GM23338 (cell line): Measurements from ENCODE around the gene C8G. TPM values are rescaled to one million over a fixed set of nuclear protein-coding genes. Genes with fewer than 3 reads are reported as not detected.

Experiments
- ATAC-seq: fragments of 200-7000 bp; cut with Tn5 transposase; 3 replicates; pipeline ENCODE4 v1.9.1; 2020
- DNase-seq: peaks from one replicate; pipeline ENCODE4 v3.0.0-alpha.2; 2015; ENCODE audit warnings: low spot score
- H2AFZ ChIP-seq: fragments of 200-600 bp; sonication (generic); 2 replicates; pipeline ENCODE4 v1.8.0; 2016; ENCODE audit warnings: antibody characterized with exemption, mild to moderate bottlenecking, moderate library complexity
- H3F3A ChIP-seq: fragments of 200-600 bp; sonication (generic); replicated peaks from 2 replicates; pipeline ENCODE4 v1.8.0; 2017; ENCODE audit warnings: antibody characterized with exemption, mixed run types, low read depth
- H3K27ac ChIP-seq: fragments of 200-600 bp; sonication (generic); 2 replicates; pipeline ENCODE4 v1.6.1; 2016; ENCODE audit warnings: low read depth
- H3K27me3 ChIP-seq: fragments of 200-600 bp; sonication (generic); 2 replicates; pipeline ENCODE4 v1.8.0; 2016; ENCODE audit warnings: mild to moderate bottlenecking, mixed run types, moderate library complexity; ENCODE audit not compliant: insufficient read depth
- H3K36me3 ChIP-seq: fragments of 200-600 bp; sonication (generic); 2 replicates; pipeline ENCODE4 v1.8.0; 2016; ENCODE audit warnings: mild to moderate bottlenecking; ENCODE audit not compliant: insufficient read depth
- H3K4me1 ChIP-seq: fragments of 200-600 bp; sonication (generic); 2 replicates; pipeline ENCODE4 v1.8.0; 2016; ENCODE audit warnings: mild to moderate bottlenecking, moderate library complexity; ENCODE audit not compliant: insufficient read depth
- H3K4me2 ChIP-seq: fragments of 200-600 bp; sonication (generic); 2 replicates; pipeline ENCODE4 v1.7.1; 2017; ENCODE audit warnings: mixed run types
- H3K4me3 ChIP-seq: fragments of 200-600 bp; sonication (generic); 2 replicates; pipeline ENCODE4 v1.6.1; 2016; ENCODE audit warnings: mixed run types
- H3K79me2 ChIP-seq: fragments of 200-600 bp; sonication (generic); replicated peaks from 2 replicates; pipeline ENCODE4 v1.8.0; 2017; ENCODE audit warnings: mild to moderate bottlenecking; ENCODE audit not compliant: insufficient read depth
- H3K9me2 ChIP-seq: fragments of 200-600 bp; sonication (generic); 2 replicates; pipeline ENCODE4 v1.8.0; 2017; ENCODE audit not compliant: insufficient read depth
- H4K20me1 ChIP-seq: fragments of 200-600 bp; sonication (generic); replicated peaks from 2 replicates; pipeline ENCODE4 v1.8.0; 2017; ENCODE audit warnings: mild to moderate bottlenecking; ENCODE audit not compliant: insufficient read depth
- H3K27ac Mint-ChIP-seq: 2 replicates; pipeline ENCODE4 v1.8.0; 2020; ENCODE audit warnings: inconsistent platforms, mild to moderate bottlenecking, moderate library complexity, mixed read lengths
- H3K27me3 Mint-ChIP-seq: 3 replicates; pipeline ENCODE4 v1.8.0; 2022; ENCODE audit warnings: low read depth, mild to moderate bottlenecking, moderate library complexity, mixed read lengths, inconsistent platforms; ENCODE audit not compliant: insufficient read depth, poor library complexity
- H3K36me3 Mint-ChIP-seq: 3 replicates; pipeline ENCODE4 v1.8.0; 2021; ENCODE audit warnings: low read depth, mild to moderate bottlenecking, inconsistent platforms, moderate library complexity, mixed read lengths
- H3K4me1 Mint-ChIP-seq: 3 replicates; pipeline ENCODE4 v1.8.0; 2020; ENCODE audit warnings: mild to moderate bottlenecking, inconsistent platforms, mixed read lengths
- H3K4me3 Mint-ChIP-seq: 3 replicates; pipeline ENCODE4 v1.8.0; 2021; ENCODE audit warnings: moderate library complexity, mild to moderate bottlenecking, inconsistent platforms, mixed read lengths
- H3K9me3 Mint-ChIP-seq: 3 replicates; pipeline ENCODE4 v1.8.0; 2020; ENCODE audit warnings: moderate library complexity, mild to moderate bottlenecking, inconsistent platforms, mixed read lengths
- CREB1 ChIP-seq: fragments of 250-450 bp; sonication (Bioruptor Pico); IDR thresholded peaks from 2 replicates; pipeline ENCODE4 v1.5.0; 2020; ENCODE audit warnings: low read depth, mild to moderate bottlenecking, moderate library complexity
- EZH2phosphoT487 ChIP-seq: fragments of 200-600 bp; sonication (generic); IDR thresholded peaks from one replicate; pipeline ENCODE4 v1.8.1; 2018; ENCODE audit warnings: antibody characterized with exemption; ENCODE audit not compliant: unreplicated experiment
- JUNB ChIP-seq: IDR thresholded peaks from one replicate; pipeline ENCODE4 v1.6.1; 2016; ENCODE audit warnings: antibody characterized with exemption; ENCODE audit not compliant: unreplicated experiment
- POLR2AphosphoS5 ChIP-seq: IDR thresholded peaks from 2 replicates; pipeline ENCODE4 v1.6.1; 2016; ENCODE audit warnings: antibody characterized with exemption, low read depth
- ZNF331 ChIP-seq: fragments of 250-450 bp; sonication (Bioruptor Pico); IDR thresholded peaks from 2 replicates; pipeline ENCODE4 v1.5.0; 2020; ENCODE audit warnings: low read depth, mild to moderate bottlenecking, moderate library complexity
- polyA plus RNA-seq: library from polyadenylated mRNA; unstranded; fragments of >200 nt; fragmentation: Nextera tagmentation; extraction: Ambion mirVana; gene quantifications from 2 replicates; pipeline ENCODE4 v1.2.1, GENCODE V29; 2016
- total RNA-seq: library from RNA; depleted of rRNA; stranded (reverse); fragments of >200 nt; shearing (Covaris generic); gene quantifications from 2 replicates; pipeline ENCODE4 v1.2.3, GENCODE V29; 2014
- TF ChIP-seq, protein P1 (sequence below), 2 experiments: fragments of 200-600 bp in 1 of 2; sonication (generic) in 1 of 2; conservative IDR thresholded peaks; 2 replicates each; pipeline versions ENCODE4 v1.5.1 to v1.6.1; 2016 to 2017; ENCODE audit warnings: antibody characterized with exemption in 2 of 2, low read depth in 2 of 2, mild to moderate bottlenecking in 2 of 2, moderate library complexity in 1 of 2
- TF ChIP-seq, protein P2 (sequence below): IDR thresholded peaks from one replicate; pipeline ENCODE4 v1.6.1; 2018; ENCODE audit warnings: antibody characterized with exemption; ENCODE audit not compliant: unreplicated experiment

C8G gene
- total and polyA plus RNA-seq, 2 experiments from 2014 or later = not detected

DNA sequence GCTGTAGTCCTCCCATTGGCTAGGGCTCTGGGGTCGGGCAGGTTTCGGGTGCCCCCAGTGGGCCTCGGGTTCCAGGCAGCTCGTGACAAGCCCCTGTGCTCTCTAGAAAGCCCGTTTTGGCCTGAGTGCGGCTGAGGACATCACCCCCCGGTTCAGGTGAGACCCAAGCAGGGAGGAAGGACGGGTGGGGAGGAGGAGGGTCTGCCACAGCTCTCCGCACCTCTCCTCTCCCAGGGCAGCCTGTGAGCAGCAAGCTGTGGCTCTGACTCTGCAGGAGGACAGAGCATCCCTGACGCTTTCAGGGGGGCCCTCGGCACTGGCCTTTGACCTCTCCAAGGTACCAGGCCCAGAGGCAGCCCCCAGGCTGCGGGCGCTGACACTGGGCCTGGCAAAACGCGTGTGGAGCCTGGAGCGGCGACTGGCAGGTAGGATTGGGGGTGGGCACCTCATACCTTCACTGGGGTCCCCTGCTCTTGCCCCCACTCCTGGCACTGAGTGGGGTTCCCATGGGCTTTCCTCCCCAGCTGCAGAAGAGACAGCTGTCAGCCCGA, 47.9 kb downstream of the C8G start (continued):
- TF ChIP-seq CREB1 (CRISPR knock-in tag) (no peak), JUNB (no peak), ZNF331 (CRISPR knock-in tag) (no peak)
- TF ChIP-seq, protein P1, sequence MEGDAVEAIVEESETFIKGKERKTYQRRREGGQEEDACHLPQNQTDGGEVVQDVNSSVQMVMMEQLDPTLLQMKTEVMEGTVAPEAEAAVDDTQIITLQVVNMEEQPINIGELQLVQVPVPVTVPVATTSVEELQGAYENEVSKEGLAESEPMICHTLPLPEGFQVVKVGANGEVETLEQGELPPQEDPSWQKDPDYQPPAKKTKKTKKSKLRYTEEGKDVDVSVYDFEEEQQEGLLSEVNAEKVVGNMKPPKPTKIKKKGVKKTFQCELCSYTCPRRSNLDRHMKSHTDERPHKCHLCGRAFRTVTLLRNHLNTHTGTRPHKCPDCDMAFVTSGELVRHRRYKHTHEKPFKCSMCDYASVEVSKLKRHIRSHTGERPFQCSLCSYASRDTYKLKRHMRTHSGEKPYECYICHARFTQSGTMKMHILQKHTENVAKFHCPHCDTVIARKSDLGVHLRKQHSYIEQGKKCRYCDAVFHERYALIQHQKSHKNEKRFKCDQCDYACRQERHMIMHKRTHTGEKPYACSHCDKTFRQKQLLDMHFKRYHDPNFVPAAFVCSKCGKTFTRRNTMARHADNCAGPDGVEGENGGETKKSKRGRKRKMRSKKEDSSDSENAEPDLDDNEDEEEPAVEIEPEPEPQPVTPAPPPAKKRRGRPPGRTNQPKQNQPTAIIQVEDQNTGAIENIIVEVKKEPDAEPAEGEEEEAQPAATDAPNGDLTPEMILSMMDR (conservative IDR thresholded peaks at IDR 0.05; ENCODE audit: low read depth in 2 of 2) = no peak
- TF ChIP-seq, protein P2, sequence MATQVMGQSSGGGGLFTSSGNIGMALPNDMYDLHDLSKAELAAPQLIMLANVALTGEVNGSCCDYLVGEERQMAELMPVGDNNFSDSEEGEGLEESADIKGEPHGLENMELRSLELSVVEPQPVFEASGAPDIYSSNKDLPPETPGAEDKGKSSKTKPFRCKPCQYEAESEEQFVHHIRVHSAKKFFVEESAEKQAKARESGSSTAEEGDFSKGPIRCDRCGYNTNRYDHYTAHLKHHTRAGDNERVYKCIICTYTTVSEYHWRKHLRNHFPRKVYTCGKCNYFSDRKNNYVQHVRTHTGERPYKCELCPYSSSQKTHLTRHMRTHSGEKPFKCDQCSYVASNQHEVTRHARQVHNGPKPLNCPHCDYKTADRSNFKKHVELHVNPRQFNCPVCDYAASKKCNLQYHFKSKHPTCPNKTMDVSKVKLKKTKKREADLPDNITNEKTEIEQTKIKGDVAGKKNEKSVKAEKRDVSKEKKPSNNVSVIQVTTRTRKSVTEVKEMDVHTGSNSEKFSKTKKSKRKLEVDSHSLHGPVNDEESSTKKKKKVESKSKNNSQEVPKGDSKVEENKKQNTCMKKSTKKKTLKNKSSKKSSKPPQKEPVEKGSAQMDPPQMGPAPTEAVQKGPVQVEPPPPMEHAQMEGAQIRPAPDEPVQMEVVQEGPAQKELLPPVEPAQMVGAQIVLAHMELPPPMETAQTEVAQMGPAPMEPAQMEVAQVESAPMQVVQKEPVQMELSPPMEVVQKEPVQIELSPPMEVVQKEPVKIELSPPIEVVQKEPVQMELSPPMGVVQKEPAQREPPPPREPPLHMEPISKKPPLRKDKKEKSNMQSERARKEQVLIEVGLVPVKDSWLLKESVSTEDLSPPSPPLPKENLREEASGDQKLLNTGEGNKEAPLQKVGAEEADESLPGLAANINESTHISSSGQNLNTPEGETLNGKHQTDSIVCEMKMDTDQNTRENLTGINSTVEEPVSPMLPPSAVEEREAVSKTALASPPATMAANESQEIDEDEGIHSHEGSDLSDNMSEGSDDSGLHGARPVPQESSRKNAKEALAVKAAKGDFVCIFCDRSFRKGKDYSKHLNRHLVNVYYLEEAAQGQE = no peak

DNA sequence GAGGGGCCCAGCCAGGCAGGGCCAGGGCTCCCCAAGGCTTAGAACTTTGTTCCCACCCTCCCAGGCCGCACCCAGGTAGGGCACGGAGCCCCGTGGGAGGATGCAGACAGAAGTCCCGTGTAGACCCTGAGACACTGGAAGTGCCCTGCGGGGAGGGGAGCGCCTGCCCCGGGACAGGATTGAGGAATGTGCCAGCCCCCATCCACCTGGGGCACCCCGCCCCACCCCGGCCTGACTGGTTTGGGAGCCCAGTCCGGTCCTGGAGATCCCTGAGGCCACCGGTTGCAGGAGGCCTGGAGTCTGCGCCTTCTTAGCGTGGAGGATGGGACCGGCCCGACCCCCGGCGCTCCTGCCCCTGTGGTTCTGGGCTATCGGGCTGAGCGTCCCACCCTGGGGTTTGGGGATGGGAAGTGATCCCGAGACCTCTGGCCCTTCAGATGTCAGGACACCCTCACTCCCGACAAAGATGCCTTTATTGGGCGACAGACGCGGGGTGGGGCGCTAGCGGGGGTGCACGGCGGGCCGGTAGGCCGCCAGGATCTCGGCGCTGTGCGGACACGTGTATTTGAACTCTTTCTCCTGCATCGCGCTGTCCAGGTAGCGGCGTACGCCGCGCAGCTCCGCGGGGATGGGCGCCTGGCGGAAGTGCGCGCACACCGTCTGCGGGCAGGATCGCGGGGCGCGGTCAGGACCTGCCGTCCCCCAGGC, 49.3 kb downstream of the C8G start:
- Mint-ChIP-seq H3K9me3 (peaks cover 10% of the 10 kb centered on the region), H3K27me3 (peaks cover 31% of the 10 kb centered on the region), H3K27ac (no peak overlapping the region), H3K4me3 (peak overlapping the region; percentile 46; the same call in 2 of the 3 replicates), H3K4me1 (peaks cover 3% of the 10 kb centered on the region), H3K36me3 (no peaks in the 10 kb centered on the region; the same call in 2 of the 3 replicates)
- Histone ChIP-seq H3K4me2 (peak overlapping the region; percentile 86), H3K27me3 (peaks cover 50% of the 10 kb centered on the region), H3K4me3 (peak overlapping the region; percentile 55; the same call in 1 of the 2 replicates), H3K36me3 (no peaks in the 10 kb centered on the region), H2AFZ (no peak overlapping the region), H3K79me2 (no peaks in the 10 kb centered on the region), H4K20me1 (no peaks in the 10 kb centered on the region), H3F3A (no peaks in the 10 kb centered on the region), H3K9me2 (no peaks in the 10 kb centered on the region), H3K4me1 (peaks cover 6% of the 10 kb centered on the region; the same call in 1 of the 2 replicates), H3K27ac (no peak overlapping the region)
- peak; percentile 49 for DNase-seq
- TF ChIP-seq CREB1 (CRISPR knock-in tag) (no peak), EZH2phosphoT487 (no peak), POLR2AphosphoS5 (peak; percentile 43; the same call in 1 of the 2 replicates)
- ATAC-seq = peak; percentile 19
